Cardiac fibroblast (primary cell): ENCODE measurements around the gene PHIP.
A peak's percentile ranks its signal among the peaks of the same experiment; 100 is the strongest.

ENCODE experiments used
- DNase-seq, 2 donors: peaks; one replicate each; pipeline versions ENCODE4 v3.0.0 to v3.0.0-alpha.2; 2010; ENCODE audit warnings: low read depth in 2 of 2
- H3K4me3 ChIP-seq, 2 donors: replicated peaks in 1 of 2; 1 replicate in 1 of 2; 2 replicates in 1 of 2; pipeline ENCODE4 v1.5.1; 2011; ENCODE audit warnings: low read depth in 2 of 2, low read length in 2 of 2, mild to moderate bottlenecking in 2 of 2, moderate library complexity in 1 of 2
- TF ChIP-seq, protein P1 (sequence below): IDR thresholded peaks from one replicate; pipeline ENCODE4 v1.5.1; 2011; ENCODE audit warnings: low read depth, mild to moderate bottlenecking, low read length, inconsistent platforms

PHIP gene

DNA sequence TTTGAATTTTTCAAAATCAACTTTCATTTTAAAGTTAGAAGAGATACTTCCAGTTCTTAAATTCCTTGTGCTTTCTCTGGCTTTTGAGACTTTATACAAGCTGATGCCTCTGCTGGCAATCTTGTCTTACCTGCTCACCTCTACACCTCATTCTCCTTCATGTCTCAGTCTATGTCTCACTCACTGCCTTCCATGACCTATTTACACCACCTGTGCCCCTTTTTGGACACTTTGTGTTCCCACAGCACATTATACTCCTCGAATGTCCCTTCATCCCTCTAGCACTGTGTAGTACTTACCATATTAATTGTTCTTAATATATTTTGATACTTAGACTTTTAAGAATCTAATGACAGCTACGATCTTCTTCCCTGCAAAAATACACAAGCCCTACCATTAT lies 15.3 kb downstream of the PHIP start:
- TF ChIP-seq, protein P1, sequence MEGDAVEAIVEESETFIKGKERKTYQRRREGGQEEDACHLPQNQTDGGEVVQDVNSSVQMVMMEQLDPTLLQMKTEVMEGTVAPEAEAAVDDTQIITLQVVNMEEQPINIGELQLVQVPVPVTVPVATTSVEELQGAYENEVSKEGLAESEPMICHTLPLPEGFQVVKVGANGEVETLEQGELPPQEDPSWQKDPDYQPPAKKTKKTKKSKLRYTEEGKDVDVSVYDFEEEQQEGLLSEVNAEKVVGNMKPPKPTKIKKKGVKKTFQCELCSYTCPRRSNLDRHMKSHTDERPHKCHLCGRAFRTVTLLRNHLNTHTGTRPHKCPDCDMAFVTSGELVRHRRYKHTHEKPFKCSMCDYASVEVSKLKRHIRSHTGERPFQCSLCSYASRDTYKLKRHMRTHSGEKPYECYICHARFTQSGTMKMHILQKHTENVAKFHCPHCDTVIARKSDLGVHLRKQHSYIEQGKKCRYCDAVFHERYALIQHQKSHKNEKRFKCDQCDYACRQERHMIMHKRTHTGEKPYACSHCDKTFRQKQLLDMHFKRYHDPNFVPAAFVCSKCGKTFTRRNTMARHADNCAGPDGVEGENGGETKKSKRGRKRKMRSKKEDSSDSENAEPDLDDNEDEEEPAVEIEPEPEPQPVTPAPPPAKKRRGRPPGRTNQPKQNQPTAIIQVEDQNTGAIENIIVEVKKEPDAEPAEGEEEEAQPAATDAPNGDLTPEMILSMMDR, result no peak
- no peak for DNase-seq
- H3K4me3 ChIP-seq, result no peak overlapping the region

DNA sequence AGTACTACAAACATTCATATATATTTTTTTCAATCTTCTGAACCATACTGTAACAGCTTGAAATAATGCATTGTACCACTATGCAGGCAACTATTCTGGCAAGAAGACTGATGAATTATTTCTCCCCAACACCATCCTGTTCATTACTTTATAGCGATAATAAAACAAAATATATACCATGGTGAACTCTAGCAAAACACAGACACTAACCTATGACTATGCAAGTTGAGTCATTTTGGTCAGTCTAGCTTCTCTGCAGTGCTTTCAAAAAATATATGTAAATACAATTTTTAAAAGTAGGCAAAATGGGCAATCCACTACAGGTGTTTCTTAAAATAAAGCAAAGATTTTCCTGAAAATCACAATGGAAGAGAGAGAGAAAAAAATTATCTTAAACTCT lies 20.3 kb downstream of the PHIP start:
- TF ChIP-seq, protein P1, result no peak
- no peak for DNase-seq
- H3K4me3 ChIP-seq, result no peak overlapping the region

GRCh38 chr6:79056226-79056625 lies 21.8 kb downstream of the PHIP start:
- TF ChIP-seq, protein P1, result no peak
- no peak for DNase-seq
- H3K4me3 ChIP-seq, result no peak overlapping the region

- no peak overlapping the region for H3K4me3 ChIP-seq
- TF ChIP-seq, protein P1, result peak; percentile 55
- DNase-seq, result peak; percentile 52
Observed at GRCh38 chr6:79048611-79049010, 29.4 kb downstream of the PHIP start.

GRCh38 chr6:79047072-79047471 lies 31.0 kb downstream of the PHIP start:
- DNase-seq, result no peak

DNA sequence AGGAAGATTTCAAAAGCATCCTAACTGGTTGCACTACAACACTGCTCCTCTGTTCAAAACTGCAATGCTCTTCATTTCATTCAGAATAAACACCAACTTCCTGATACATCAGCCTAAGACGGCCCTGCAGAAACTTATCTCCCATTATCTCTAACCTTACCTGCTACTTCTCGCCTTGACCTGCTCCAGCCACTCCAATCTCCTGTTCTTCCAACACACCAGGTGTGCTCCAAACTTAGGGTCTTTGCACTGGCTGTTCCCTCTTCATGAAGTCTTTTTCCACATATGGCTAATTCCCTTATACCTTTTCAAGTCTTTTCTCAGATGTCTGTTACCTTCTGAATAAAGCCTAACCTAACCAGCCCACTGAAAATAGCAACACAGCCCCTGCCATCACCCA lies 32.1 kb downstream of the PHIP start:
- DNase-seq, result no peak
- TF ChIP-seq, protein P1, result no peak
- H3K4me3 ChIP-seq, result no peak overlapping the region

More at GRCh38 chr6:79047072-79047471, 31.0 kb downstream of the PHIP start:
- H3K4me3 ChIP-seq, result no peak overlapping the region
- TF ChIP-seq, protein P1, result no peak

- DNase-seq, result no peak
- H3K4me3 ChIP-seq, result no peak overlapping the region
- TF ChIP-seq, protein P1, result no peak
Observed at GRCh38 chr6:79042799-79043126, 35.3 kb downstream of the PHIP start.
